PC-9 (cell line): ENCODE results near the gene CTTNBP2.

Experiments
- CTCF ChIP-seq: fragments of 200-600 bp; sonication (generic); conservative IDR thresholded peaks from 2 replicates; pipeline ENCODE4 v1.6.1; 2017; ENCODE audit warnings: mixed run types, antibody characterized with exemption, mild to moderate bottlenecking, moderate library complexity
- EZH2 ChIP-seq: fragments of 200-600 bp; sonication (generic); IDR thresholded peaks from 2 replicates; pipeline ENCODE4 v1.8.0; 2017; ENCODE audit warnings: antibody characterized with exemption, low read depth

- no peak for TF ChIP-seq CTCF
- no peak for TF ChIP-seq EZH2
Measured at GRCh38 chr7:117856196-117856595, 17.0 kb downstream of the CTTNBP2 start.
